Thoracic aorta (tissue), 2 donors: ENCODE measurements around the gene PIK3R6. TPM values are rescaled to one million over a fixed set of nuclear protein-coding genes. Genes with fewer than 3 reads are reported as not detected.
"Not testable (repeated sequence)": the region's sequence is repeated elsewhere in the genome, so short reads cannot be mapped to it uniquely, and the experiment has no call there.

Experiments used
- ATAC-seq: fragments of 150-250 bp; one replicate; pipeline ENCODE4 v1.8.0; 2017; ENCODE audit warnings: low read depth; ENCODE audit not compliant: insufficient number of reproducible peaks, low FRiP score
- DNase-seq: peaks from one replicate; pipeline ENCODE4 v3.0.0-alpha.2; 2020; ENCODE audit warnings: low spot score
- H3K27ac ChIP-seq, 2 donors: fragments of 200-600 bp; sonication (generic); 1 replicate in 1 of 2; 2 replicates in 1 of 2; pipeline ENCODE4 v1.5.1; 2016; ENCODE audit warnings: mild to moderate bottlenecking in 2 of 2, moderate library complexity in 2 of 2
- H3K27me3 ChIP-seq: fragments of 200-600 bp; sonication (generic); replicated peaks from 2 replicates; pipeline ENCODE4 v1.6.0; 2016; ENCODE audit warnings: mild to moderate bottlenecking; ENCODE audit not compliant: insufficient read depth
- H3K36me3 ChIP-seq: fragments of 200-600 bp; sonication (generic); one replicate; pipeline ENCODE4 v1.5.1; 2016
- H3K4me1 ChIP-seq, 2 donors: fragments of 200-600 bp; sonication (generic); 1 replicate in 1 of 2; 2 replicates in 1 of 2; pipeline versions ENCODE4 v1.5.1 to v1.6.0; 2016; ENCODE audit warnings: low read depth in 2 of 2, mild to moderate bottlenecking in 1 of 2; ENCODE audit not compliant: control insufficient read depth in 1 of 2
- H3K4me3 ChIP-seq: fragments of 200-600 bp; sonication (generic); 2 replicates; pipeline ENCODE4 v1.5.1; 2016; ENCODE audit warnings: mild to moderate bottlenecking
- H3K9me3 ChIP-seq: fragments of 200-600 bp; sonication (generic); 2 replicates; pipeline ENCODE4 v1.5.1; 2016
- total RNA-seq, 2 donors: library from RNA; depleted of rRNA; stranded (reverse); fragments of >200 nt; gene quantifications; one replicate each; pipeline versions ENCODE4 v1.1.0 to v1.2.3, GENCODE V29; 2016
- TF ChIP-seq, protein P1 (sequence below): fragments of 200-600 bp; sonication (generic); IDR thresholded peaks from one replicate; pipeline ENCODE4 v1.5.1; 2019; ENCODE audit warnings: antibody characterized with exemption

PIK3R6 gene
- total RNA-seq, 2 donors from 2014 or later, result 1.5 to 3.5 TPM

DNA sequence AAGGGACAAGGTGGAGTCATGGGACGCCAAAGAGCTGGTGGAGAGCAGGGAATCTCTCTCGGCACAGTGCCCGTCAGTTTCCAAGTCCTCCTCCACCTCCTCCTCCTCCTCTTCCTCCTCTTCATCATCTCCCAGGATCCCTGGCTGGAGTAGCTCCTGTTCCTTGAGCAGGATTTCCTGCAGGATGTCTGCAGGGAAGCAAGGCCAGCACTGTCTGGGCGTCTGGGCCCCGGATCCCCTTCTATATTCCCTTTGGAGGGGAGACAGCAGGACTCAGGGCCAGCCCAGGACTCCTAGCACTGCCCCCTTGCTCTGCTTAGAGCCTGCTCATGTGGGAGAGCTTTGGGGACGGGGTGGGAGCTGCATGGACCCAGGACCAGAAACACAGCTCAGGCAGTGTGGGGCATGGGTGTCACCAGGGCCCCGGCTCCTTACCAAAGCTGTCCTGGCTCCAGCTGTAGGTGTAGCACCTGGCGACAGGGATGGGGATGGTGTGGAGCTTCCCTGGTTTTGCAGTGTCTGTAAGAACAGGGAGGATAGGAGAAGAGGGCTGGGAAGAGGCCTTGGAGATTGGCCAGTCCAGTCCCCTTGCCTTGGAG is 21.3 kb upstream of the PIK3R6 start:
- H3K4me1 ChIP-seq, result no peaks in the 10 kb centered on the region
- no peaks in the 10 kb centered on the region for H3K36me3 ChIP-seq
- H3K27ac ChIP-seq, result no peak overlapping the region
- DNase-seq (no peak), ATAC-seq (no peak)
- H3K27me3 ChIP-seq, result no peaks in the 10 kb centered on the region
- H3K9me3 ChIP-seq, result no peaks in the 10 kb centered on the region
- TF ChIP-seq, protein P1, sequence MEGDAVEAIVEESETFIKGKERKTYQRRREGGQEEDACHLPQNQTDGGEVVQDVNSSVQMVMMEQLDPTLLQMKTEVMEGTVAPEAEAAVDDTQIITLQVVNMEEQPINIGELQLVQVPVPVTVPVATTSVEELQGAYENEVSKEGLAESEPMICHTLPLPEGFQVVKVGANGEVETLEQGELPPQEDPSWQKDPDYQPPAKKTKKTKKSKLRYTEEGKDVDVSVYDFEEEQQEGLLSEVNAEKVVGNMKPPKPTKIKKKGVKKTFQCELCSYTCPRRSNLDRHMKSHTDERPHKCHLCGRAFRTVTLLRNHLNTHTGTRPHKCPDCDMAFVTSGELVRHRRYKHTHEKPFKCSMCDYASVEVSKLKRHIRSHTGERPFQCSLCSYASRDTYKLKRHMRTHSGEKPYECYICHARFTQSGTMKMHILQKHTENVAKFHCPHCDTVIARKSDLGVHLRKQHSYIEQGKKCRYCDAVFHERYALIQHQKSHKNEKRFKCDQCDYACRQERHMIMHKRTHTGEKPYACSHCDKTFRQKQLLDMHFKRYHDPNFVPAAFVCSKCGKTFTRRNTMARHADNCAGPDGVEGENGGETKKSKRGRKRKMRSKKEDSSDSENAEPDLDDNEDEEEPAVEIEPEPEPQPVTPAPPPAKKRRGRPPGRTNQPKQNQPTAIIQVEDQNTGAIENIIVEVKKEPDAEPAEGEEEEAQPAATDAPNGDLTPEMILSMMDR, result no peak
- H3K4me3 ChIP-seq, result no peak overlapping the region

- DNase-seq, result no peak
- Histone ChIP-seq H3K4me1 (no peaks in the 10 kb centered on the region), H3K4me3 (no peak overlapping the region), H3K9me3 (no peaks in the 10 kb centered on the region), H3K27ac (no peak overlapping the region), H3K36me3 (no peaks in the 10 kb centered on the region), H3K27me3 (no peaks in the 10 kb centered on the region)
- no peak for ATAC-seq
- TF ChIP-seq, protein P1, result no peak
Observed at GRCh38 chr17:8887834-8888703, 20.6 kb upstream of the PIK3R6 start.

GRCh38 chr17:8887301-8887700 is 19.8 kb upstream of the PIK3R6 start:
- Histone ChIP-seq H3K27ac (no peak overlapping the region), H3K27me3 (no peaks in the 10 kb centered on the region), H3K4me1 (no peaks in the 10 kb centered on the region), H3K9me3 (no peaks in the 10 kb centered on the region), H3K36me3 (no peaks in the 10 kb centered on the region), H3K4me3 (no peak overlapping the region)
- TF ChIP-seq, protein P1, result no peak
- DNase-seq, result no peak
- no peak for ATAC-seq

GRCh38 chr17:8885967-8886684 is 18.7 kb upstream of the PIK3R6 start:
- no peak for DNase-seq
- Histone ChIP-seq H3K36me3 (no peaks in the 10 kb centered on the region), H3K27me3 (no peaks in the 10 kb centered on the region), H3K4me3 (no peak overlapping the region), H3K9me3 (no peaks in the 10 kb centered on the region), H3K4me1 (no peaks in the 10 kb centered on the region), H3K27ac (no peak overlapping the region)
- ATAC-seq, result no peak
- TF ChIP-seq, protein P1, result no peak

GRCh38 chr17:8885163-8885966 is 17.9 kb upstream of the PIK3R6 start:
- not testable (repeated sequence) for H3K9me3 ChIP-seq, H3K4me1 ChIP-seq, H3K4me3 ChIP-seq, H3K27ac ChIP-seq, ATAC-seq, H3K27me3 ChIP-seq, H3K36me3 ChIP-seq, DNase-seq
